NCI-H146 (cell line): ENCODE data around the gene BCKDK.

Experiments
- DNase-seq: peaks from one replicate; lab custom pipeline; 2025; lab: John Stamatoyannopoulos, UW

Gene BCKDK

GRCh38 chr16:31080035-31080629 is 28.1 kb upstream of the BCKDK start:
- DNase-seq = no peak

GRCh38 chr16:31080756-31081419 is 27.3 kb upstream of the BCKDK start:
- DNase-seq = no peak

- no peak for DNase-seq
These were observed 26.5 kb upstream of the BCKDK start for GRCh38 chr16:31081428-31082351.

- no peak for DNase-seq
These were observed 25.7 kb upstream of the BCKDK start for GRCh38 chr16:31082368-31083045.

- no peak for DNase-seq
These were observed 25.1 kb upstream of the BCKDK start for GRCh38 chr16:31083081-31083480.

- no peak for DNase-seq
These were observed 24.6 kb upstream of the BCKDK start for GRCh38 chr16:31083556-31083955.

- DNase-seq = no peak
These were observed 24.2 kb upstream of the BCKDK start for GRCh38 chr16:31083981-31084380.

GRCh38 chr16:31084584-31085302 is 23.4 kb upstream of the BCKDK start:
- no peak for DNase-seq

GRCh38 chr16:31085411-31085810 is 22.8 kb upstream of the BCKDK start:
- no peak for DNase-seq

GRCh38 chr16:31085873-31086628 is 22.1 kb upstream of the BCKDK start:
- DNase-seq = no peak

GRCh38 chr16:31086629-31086906 is 21.6 kb upstream of the BCKDK start:
- no peak for DNase-seq

GRCh38 chr16:31087481-31087880 is 20.7 kb upstream of the BCKDK start:
- DNase-seq = no peak

- no peak for DNase-seq
These were observed 20.2 kb upstream of the BCKDK start for GRCh38 chr16:31087971-31088370.

- no peak for DNase-seq
These were observed 19.6 kb upstream of the BCKDK start, which contains the start of gene PRSS53 for GRCh38 chr16:31088459-31089183. TSS of gene PRSS53 (minus strand) at chr16:31088943. CDS start at chr16:31088809, 134 bp downstream.

GRCh38 chr16:31089199-31089598 is 19.0 kb upstream of the BCKDK start:
- no peak for DNase-seq

GRCh38 chr16:31090540-31090939 is 17.6 kb upstream of the BCKDK start:
- no peak for DNase-seq

GRCh38 chr16:31092330-31092729 is 15.9 kb upstream of the BCKDK start:
- no peak for DNase-seq

GRCh38 chr16:31093132-31093703 is 15.0 kb upstream of the BCKDK start:
- DNase-seq = peak; percentile 73

- DNase-seq = peak; percentile 55
These were observed 14.1 kb upstream of the BCKDK start for GRCh38 chr16:31094088-31094423.
